Neural progenitor cell (in vitro differentiated cells): Measurements from ENCODE around the gene TCTA.
"Not testable (repeated sequence)": the region's sequence is repeated elsewhere in the genome, so short reads cannot be mapped to it uniquely, and the experiment has no call there.

Experiments used
- EZH2 ChIP-seq: fragments of 200-600 bp; sonication (generic); IDR thresholded peaks from 2 replicates; pipeline ENCODE4 v1.6.1; 2017; ENCODE audit warnings: antibody characterized with exemption, mild to moderate bottlenecking, moderate library complexity
- TF ChIP-seq, protein P1 (sequence below): fragments of 200-600 bp; sonication (generic); IDR thresholded peaks from 2 replicates; pipeline ENCODE4 v1.5.1; 2017; ENCODE audit warnings: antibody characterized with exemption, mild to moderate bottlenecking

DNA sequence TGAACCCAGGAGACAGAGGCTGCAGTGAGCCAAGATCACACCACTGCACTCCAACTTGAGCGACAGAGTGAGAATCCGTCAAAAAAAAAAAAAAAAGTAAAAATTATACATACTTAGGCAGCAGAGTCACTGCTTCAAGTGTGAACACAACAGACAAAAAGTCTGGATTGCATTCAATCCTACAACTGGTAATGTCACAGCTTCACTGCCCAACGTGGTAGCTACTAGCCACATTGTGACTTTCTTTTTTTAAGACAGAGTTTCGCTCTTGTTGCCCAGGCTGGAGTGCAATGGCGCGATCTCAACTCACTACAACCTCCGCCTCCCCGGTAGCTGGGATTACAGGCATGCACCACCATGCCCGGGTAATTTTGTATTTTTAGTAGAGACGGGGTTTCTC lies 20.9 kb upstream of the TCTA start:
- TF ChIP-seq, protein P1, sequence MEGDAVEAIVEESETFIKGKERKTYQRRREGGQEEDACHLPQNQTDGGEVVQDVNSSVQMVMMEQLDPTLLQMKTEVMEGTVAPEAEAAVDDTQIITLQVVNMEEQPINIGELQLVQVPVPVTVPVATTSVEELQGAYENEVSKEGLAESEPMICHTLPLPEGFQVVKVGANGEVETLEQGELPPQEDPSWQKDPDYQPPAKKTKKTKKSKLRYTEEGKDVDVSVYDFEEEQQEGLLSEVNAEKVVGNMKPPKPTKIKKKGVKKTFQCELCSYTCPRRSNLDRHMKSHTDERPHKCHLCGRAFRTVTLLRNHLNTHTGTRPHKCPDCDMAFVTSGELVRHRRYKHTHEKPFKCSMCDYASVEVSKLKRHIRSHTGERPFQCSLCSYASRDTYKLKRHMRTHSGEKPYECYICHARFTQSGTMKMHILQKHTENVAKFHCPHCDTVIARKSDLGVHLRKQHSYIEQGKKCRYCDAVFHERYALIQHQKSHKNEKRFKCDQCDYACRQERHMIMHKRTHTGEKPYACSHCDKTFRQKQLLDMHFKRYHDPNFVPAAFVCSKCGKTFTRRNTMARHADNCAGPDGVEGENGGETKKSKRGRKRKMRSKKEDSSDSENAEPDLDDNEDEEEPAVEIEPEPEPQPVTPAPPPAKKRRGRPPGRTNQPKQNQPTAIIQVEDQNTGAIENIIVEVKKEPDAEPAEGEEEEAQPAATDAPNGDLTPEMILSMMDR = not testable (repeated sequence)
- TF ChIP-seq EZH2 = not testable (repeated sequence)
